RCC 7860 (cell line): Measurements from ENCODE around the gene ARL4C.
"Not testable (repeated sequence)": the region's sequence is repeated elsewhere in the genome, so short reads cannot be mapped to it uniquely, and the experiment has no call there.

Source experiments
- DNase-seq: peaks from one replicate; pipeline ENCODE4 v3.0.0-alpha.2; 2015; ENCODE audit warnings: low spot score
- FAIRE-seq: peaks from 2 replicates; lab custom pipeline; 2012; peaks lifted over from hg19 to GRCh38; lab: Jason Lieb, UNC

Gene ARL4C

DNA sequence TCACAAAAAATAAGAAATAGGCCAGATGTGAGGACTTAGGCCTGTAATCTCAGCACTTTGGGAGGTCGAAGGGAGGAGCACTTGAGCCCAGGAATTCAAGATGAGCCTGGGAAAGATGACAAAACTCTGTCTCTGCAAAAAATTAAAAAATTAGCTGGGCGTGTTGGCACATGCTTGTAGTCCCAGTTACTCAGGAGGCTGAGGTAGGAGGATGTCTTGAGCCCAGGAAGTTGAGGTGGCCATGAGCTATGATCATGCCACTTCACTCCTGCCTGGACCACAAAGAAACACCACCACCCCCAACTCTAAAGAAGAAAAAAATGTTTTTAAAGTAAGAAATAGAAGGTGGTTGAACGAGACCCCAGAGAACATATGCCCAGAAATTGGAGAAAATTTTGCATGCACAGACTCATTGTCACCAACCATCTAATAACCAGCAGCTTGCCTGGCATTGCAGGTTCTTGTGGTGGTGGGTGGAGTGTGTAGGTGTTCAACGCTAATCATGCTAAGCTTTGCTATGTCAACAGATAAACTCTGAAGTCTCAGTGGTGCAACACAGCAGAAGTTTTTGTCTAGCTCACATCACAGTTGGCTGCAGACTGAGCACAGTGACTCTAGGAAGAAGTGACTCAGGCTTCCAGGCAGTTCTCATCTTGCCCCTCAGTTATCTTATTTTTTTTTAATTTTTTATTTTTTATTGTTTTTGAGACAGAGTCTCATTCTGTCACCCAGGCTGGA is 18.6 kb downstream of the ARL4C start:
- FAIRE-seq (no peak), DNase-seq (no peak)

DNA sequence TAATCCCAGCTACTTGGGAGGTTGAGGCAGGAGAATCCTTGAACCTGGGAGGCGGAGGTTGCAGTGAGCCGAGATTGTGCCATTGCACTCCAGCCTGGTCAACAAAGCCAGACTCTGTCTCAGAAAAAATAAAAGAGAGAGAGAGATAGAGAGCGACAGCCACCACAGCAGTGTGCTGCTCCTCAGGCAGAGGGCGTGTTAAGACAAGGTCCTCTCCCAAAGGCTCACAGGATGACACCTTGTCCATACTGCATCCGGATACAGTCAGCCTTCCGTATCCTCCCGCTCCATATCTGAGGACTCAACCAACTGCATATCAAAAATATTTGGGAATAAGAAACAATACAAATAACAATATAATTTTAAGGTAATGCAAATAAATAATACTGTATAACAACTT is 20.1 kb downstream of the ARL4C start:
- FAIRE-seq, result no peak
- DNase-seq, result no peak

DNA sequence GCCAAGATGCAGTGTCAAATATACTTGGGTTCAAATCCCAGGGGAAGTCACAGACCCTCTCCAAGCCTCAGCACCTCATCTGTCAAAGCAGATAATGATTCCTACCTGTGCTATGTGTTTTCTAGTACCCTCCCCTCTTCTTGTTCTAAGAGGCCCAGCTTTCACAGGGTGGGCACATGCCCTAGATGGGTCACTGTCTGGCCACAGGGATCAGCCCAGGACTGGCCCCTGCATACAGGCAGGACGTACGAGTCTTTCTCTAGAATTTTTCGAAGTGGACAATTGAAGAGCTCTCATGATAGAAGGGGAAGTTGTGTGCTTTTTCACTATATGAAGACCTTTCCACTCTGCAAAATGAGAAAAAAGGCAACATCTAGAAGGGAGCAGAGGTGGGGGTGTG is 22.2 kb downstream of the ARL4C start:
- DNase-seq (no peak), FAIRE-seq (no peak)

DNA sequence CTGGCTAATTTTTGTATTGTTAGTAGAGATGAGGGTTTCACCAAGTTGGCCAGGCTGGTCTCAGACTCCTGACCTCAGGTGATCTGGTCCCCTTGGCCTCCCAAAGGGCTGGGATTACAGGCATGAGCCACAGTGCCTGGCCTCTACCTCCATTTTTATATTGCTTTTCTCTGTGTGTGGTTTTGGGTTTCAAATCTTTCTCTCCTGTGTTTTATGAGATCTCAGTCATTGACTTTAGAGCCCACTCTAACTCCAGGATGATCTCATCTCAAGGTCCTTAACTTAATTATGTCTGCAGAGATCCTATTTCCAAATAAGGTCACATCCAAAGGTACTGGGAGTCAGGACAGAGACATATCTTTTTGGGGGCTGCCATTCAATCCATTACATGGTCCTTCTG is 24.7 kb downstream of the ARL4C start:
- no peak for FAIRE-seq
- no peak for DNase-seq

DNA sequence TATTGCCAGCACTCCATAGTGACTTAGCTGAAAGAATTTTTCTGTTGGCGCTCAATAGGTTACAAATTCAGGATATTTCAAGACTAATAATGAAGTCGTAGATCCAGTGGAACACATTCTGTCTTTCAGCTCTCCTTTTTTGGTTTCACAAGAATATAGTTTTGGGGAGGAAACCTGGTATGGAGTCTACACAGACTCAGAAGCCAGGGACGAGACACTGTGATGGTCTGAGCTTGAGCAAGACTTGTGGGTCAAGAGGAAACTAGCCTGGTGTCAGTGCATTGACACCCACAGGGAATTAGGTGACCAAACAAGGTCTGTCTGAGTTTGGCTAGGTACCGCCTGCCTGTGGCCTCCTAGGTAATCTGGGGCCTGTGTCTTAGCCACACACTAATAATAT is 26.9 kb downstream of the ARL4C start:
- DNase-seq (no peak), FAIRE-seq (no peak)

DNA sequence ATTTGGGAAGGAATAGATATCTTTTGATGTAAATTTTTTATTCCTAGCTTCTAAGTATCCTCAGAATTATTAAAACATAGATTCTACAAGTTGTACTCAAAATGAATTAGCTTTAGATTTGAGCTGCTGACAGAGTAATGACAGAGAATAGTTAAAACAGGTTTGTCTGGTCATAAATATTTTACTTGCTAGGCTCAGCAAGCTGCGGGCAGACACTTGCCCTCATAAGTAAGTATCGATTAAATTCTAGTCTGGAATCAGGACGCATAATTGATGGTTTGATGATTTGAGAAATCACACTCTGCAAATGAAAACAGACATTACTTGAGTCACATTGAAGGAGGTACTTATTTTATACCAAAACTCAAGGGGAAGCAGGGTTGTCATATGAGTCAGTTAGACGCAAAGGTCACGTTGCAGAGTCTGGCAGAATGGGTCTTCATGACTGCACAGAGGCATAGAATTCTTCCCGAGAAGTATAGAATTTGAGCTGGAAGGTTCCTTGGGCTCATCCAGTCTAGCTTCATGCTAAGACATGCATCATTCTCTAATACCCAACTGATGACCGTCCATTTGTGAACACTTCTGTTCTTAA is 27.5 kb downstream of the ARL4C start:
- DNase-seq (no peak), FAIRE-seq (no peak)

DNA sequence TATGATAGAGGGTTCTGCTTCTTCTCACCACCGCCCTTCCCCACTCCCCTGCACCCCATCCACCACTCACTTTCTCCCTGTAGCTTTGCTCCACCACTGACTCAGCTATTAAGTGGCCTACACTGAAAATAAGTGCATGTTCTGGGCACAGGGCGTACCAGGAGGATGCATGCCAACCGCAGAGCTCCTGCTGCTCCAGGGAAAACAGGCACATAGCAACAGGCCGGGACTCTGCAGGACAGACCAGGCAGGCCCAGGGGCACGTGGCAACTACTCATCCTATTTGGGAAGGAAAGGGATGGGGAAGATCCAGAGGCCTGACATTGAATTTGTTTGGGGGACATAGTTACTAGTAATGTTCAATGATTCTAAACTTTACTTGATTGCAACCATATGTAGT is 28.4 kb downstream of the ARL4C start:
- FAIRE-seq, result no peak
- DNase-seq, result no peak

DNA sequence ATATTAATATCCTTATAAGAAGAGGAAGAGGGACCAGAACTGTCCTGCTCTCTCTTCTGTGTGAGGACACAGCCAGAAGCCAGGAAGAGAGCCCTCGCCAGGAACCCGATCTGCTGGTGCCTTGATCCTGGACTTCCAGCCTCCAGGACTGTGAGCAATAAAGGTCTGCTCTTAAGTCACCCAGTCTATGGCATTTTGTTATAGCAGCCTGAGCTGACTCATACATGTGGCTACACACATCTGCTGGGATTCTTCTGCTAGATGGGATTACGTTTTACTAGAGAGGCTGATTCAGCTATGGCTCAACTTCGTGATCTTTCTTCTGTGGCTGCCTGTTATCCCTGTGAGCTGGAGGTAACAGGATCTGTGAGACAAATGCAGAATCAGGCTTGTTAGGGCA is 29.6 kb downstream of the ARL4C start:
- DNase-seq (peak; percentile 41), FAIRE-seq (no peak)

DNA sequence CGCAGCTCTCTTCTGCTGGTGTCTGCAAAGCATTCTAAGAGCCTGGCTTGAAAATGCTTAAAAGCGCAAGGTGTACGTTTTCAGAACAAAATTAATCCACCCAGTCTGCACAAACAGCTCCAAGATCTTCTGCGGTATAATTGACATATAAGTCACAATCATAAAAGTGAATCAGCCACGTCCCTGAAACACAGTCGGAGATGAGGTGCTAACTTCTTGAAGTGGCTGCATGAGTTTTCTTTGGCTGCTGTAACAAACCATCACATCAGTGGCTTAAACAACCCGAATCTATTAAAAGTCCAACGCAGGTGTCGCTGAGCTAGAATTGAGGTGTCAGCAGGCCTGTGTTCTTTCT is 32.6 kb downstream of the ARL4C start:
- DNase-seq (no peak), FAIRE-seq (no peak)

DNA sequence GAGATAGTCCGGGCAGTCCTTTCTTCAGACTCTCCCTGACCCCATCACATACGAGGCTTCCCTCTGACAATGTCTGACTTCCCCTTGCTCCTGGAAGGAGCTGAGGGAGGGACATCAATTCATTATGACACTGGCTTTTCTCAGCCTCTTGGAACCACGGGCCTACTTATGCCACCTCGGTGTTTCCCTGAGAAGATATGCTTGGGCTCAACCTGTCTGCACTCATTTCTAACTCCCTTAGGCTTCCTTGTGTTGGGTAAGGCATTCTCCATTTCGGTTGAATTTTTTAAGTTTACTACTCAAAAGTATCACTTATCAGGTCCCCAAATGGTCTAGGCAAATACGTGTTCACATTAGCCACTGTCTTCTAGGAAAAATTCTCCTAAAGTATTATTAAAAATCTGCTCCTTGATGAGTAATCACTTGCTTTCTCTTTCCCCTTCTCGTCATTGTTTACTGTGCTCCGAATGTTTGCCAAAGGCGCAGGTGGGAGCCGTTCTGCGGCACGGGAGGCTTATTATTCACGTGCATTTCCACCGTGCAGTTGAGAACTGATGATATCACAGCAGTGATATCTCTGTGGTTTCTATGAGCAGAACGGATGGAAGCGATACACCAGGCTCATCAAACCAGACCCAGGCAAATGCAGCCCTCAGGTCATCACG is 33.1 kb downstream of the ARL4C start:
- no peak for FAIRE-seq

DNA sequence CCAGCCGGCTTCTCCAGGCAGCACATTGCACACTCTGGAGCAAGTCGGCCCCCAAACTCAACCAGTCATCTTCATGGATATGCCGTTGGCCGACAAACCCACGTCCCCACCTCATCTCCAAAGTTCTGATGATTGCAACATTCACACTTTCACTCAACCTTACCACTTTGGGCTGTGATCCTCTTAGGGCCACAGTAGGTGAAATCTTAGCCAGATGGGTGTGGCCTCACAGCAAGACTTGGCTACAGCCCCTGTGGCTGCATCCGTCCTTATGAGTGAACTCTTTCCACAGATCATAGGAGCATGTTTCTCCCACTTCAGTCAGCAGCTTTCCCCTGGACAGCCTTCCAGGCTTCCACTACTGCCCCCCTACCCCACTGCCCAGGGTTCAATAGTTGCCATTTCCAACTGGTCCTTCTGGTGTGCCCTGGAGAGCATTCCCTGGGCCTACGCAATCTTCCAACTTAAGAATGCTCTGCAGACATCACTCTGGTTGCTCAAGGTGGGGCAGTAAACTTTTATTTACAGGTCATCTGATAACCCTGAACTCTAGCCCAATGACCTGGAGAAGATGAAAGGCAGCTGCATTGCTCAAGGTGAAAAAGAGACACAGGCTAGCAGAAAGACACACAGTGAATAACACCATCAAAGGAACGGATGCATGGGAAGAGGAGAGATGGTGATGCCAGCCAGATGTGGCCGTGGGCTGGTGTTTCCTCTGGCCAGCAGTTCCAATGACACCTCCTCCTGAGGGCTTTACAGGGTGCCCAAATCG is 34.5 kb downstream of the ARL4C start:
- no peak for FAIRE-seq
- DNase-seq, result no peak

More for the DNA sequence above, 33.1 kb downstream of the ARL4C start:
- DNase-seq, result no peak

DNA sequence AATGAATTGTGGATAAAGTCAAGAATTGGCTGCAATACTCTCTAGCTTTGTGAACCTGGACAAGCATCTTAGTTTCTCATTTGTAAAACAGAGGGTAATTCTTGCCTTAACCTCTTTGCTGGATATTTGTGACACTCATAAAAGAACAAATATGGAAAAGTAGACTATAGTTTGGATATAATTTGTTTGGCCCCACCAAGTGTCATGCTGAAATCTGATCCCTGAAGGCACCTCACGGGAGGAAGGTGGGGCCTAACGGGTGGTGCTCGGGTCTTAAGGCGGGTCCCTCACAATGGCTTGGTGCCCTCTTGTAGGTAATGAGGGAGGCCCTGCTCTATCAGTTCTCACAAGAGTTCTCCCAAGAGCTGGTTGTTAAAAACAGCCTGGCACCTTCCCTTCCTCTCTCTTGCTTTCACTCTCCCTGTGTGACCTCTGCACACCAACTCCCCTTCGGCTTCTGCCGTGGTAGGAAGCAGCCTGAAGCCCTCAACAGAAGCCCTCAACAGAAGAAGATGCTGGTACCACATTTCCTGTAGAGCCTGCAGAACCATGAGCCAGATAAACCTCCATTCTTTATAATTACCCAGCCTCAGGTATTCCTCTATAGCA is 37.4 kb downstream of the ARL4C start:
- FAIRE-seq, result no peak
- no peak for DNase-seq

DNA sequence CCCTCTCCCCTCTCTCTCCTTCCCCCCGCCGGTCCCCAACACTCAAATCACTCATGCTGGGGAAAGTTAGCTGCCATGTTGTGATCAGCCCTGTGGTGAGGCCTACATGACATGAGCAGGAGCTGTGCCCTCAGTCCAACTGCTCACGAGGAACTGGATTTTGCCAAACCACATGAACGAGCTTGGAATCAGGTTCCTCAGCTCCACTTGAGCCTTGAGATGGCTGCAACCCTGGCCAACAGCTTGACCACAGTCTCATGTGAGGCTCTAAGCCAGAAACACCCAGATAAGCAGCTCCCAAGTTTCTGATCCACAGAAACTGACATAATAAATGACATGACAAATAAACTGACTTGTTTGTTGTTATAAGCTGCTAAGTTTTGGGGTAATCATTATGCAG is 38.4 kb downstream of the ARL4C start:
- no peak for DNase-seq
- FAIRE-seq, result no peak

DNA sequence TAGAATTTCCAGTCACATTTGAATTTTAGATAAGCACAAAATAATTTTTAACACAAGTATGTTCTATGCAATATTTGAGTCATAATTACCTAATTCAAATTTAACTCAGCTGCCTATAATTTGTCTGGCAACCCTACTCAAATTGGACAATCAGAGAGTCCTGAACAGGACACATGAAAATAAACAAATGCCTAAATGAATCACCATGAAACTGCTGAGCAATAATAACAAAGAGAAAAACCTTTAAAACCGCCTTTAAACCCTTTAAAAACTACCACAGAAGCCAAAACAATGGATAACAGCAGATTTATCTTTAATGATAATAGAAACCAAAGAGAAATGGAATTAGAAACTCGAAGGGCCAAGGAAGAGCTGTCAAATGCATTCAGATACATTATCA is 39.5 kb downstream of the ARL4C start:
- DNase-seq (no peak), FAIRE-seq (no peak)

DNA sequence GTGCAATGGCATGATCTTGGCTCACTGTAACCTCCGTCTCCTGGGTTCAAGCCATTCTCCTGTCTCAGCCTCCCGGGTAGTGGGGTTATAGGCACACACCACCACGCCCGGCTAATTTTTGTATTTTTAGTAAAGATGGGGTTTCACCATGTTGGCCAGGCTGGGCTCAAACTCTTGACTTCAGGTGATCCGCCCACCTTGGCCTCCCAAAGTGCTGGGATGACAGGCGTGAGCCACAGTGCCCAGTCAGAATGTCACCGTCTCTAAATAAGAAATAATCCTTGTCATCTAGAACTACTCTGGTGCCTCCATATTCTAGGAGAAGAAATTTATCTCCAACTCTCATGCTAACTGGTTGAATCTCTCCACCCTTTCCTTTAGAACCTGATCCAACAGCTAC is 41.6 kb downstream of the ARL4C start:
- DNase-seq, FAIRE-seq: not testable (repeated sequence)

DNA sequence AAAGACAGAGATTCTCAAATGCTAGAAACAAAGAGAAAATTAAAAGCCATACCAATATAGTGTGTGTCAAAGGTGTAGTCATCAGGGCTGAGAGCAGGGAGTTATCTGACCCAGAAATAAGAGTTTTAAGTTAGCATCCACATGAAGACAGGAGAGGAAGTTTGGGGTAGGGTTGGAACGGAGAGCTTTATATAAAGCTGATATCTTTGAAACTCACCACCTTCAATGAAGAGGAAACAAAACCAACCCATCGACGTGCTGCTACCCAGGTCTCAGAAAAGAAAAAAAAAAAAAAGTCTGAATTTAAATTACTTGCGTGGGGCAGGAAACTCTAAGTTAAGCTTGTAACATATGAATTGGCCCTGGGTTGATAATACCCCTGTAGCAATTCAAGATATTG is 42.4 kb downstream of the ARL4C start:
- no peak for DNase-seq

DNA sequence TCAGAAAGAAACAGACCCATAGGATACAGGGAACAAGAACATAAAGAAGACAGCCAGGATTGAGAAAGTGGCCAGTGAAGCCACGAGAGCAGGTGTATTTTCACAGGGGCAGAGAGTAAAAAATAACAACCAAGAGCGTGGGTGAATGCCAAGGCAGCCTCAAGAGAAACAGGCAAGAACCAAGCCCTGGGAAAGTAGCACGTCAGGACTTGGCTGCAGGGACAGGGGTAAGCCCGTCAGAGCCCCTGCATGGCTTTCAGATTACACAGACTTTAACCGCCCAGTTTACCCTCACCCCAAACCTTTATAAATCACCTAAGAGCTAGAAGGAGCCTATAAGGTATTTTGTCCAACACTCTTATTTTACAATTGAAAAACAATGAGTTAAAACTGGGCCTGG is 43.7 kb downstream of the ARL4C start:
- DNase-seq (no peak), FAIRE-seq (no peak)

More for the DNA sequence above, 42.4 kb downstream of the ARL4C start:
- no peak for FAIRE-seq

DNA sequence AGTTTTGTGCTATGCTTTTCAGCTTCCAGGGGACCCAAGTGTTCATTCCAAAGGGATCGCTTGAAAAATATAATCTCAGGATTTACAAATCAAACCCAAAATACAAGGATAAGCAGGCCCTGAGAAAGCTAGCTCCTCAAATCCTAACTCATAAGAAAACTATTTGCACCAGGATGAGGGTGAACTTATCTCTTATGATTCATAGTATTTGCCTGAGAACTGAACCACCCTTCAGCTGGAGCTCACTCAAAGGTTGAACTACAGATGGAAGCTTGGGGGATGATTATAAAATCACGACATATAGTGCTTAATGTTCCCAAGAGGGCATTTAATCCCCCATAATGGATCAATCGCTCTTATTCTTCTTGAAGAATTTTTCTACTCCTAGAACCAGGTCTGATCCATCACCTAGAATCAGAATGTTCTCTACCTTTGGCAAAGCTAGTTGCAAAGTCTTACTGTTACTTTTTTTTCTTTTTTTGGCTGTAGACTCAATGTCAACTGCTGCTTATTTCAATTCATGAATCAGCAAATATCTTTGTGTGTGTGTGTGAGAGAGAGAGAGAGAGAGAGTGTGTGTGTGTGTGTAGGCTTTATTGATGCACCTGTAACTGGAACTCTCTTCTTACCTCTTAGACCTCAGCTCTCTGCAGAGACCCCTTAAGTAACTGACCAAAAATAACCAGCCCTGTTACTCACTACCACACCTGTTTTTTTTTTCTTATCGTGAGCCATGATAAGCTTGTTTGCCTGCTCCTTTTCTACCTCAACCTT is 44.8 kb downstream of the ARL4C start:
- DNase-seq (peak; percentile 72), FAIRE-seq (peak; percentile 74)

DNA sequence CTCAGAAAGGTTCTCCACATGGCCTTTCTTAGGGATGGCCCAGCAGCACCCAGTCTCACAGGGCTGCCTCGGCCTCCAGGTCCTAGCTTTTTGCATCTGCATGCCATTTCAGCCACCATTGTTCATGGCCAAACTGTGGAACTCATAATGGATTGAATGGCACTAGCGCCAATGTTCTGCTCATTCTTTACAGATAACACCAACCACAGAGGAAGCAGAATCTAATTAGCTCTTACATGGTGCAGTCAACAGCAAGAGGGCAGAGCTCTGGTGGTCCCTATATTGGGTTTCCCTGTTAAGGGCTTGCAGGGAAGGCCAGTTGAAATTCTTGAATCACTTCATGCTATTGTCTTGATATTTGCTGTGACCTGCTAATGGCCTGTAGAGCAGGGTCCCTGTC is 45.6 kb downstream of the ARL4C start:
- DNase-seq (no peak), FAIRE-seq (no peak)

DNA sequence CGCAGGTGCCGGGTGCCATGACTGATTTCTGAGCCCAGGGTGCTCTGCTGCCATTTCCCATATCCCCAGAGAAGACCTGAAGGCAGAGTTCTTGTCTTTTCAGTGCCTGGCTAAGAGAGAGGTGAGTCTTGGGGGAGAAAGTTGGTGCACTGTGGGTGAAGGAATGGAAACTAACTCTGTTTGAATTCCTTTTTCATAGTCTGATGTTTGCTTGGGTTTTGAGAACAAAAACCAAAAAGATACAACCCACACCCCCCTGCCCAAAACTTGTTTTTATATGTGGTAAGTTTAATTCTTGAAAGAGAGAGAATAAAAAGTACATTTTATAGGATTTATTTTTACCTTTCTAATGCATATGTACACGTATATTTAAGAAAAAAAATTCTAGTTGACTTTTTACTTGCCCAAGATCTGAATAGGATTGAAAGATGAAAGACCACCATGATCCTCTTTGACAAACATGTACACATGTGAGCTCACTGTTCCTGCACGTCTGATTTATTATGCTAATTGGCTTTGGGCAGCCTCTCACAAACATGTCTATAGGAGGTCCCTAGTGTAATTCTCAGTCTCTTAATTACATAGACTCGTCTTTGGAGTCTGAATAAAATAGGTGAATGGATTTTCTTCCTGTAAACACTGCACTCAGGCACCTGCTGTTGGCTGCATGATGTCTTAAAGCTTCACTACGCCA is 46.3 kb downstream of the ARL4C start:
- no peak for FAIRE-seq
- no peak for DNase-seq
